GM23338 (cell line): ENCODE results near the gene DCDC2. TPM values are rescaled to one million over a fixed set of nuclear protein-coding genes. Genes with fewer than 3 reads are reported as not detected.
"Not testable (repeated sequence)": the region's sequence is repeated elsewhere in the genome, so short reads cannot be mapped to it uniquely, and the experiment has no call there.

Experiments used
- ATAC-seq: fragments of 200-7000 bp; cut with Tn5 transposase; 3 replicates; pipeline ENCODE4 v1.9.1; 2020
- DNase-seq: peaks from one replicate; pipeline ENCODE4 v3.0.0-alpha.2; 2015; ENCODE audit warnings: low spot score
- H2AFZ ChIP-seq: fragments of 200-600 bp; sonication (generic); 2 replicates; pipeline ENCODE4 v1.8.0; 2016; ENCODE audit warnings: antibody characterized with exemption, mild to moderate bottlenecking, moderate library complexity
- H3F3A ChIP-seq: fragments of 200-600 bp; sonication (generic); replicated peaks from 2 replicates; pipeline ENCODE4 v1.8.0; 2017; ENCODE audit warnings: antibody characterized with exemption, mixed run types, low read depth
- H3K27ac ChIP-seq: fragments of 200-600 bp; sonication (generic); 2 replicates; pipeline ENCODE4 v1.6.1; 2016; ENCODE audit warnings: low read depth
- H3K27me3 ChIP-seq: fragments of 200-600 bp; sonication (generic); 2 replicates; pipeline ENCODE4 v1.8.0; 2016; ENCODE audit warnings: mild to moderate bottlenecking, mixed run types, moderate library complexity; ENCODE audit not compliant: insufficient read depth
- H3K36me3 ChIP-seq: fragments of 200-600 bp; sonication (generic); 2 replicates; pipeline ENCODE4 v1.8.0; 2016; ENCODE audit warnings: mild to moderate bottlenecking; ENCODE audit not compliant: insufficient read depth
- H3K4me1 ChIP-seq: fragments of 200-600 bp; sonication (generic); 2 replicates; pipeline ENCODE4 v1.8.0; 2016; ENCODE audit warnings: mild to moderate bottlenecking, moderate library complexity; ENCODE audit not compliant: insufficient read depth
- H3K4me2 ChIP-seq: fragments of 200-600 bp; sonication (generic); 2 replicates; pipeline ENCODE4 v1.7.1; 2017; ENCODE audit warnings: mixed run types
- H3K4me3 ChIP-seq: fragments of 200-600 bp; sonication (generic); 2 replicates; pipeline ENCODE4 v1.6.1; 2016; ENCODE audit warnings: mixed run types
- H3K79me2 ChIP-seq: fragments of 200-600 bp; sonication (generic); replicated peaks from 2 replicates; pipeline ENCODE4 v1.8.0; 2017; ENCODE audit warnings: mild to moderate bottlenecking; ENCODE audit not compliant: insufficient read depth
- H3K9me2 ChIP-seq: fragments of 200-600 bp; sonication (generic); 2 replicates; pipeline ENCODE4 v1.8.0; 2017; ENCODE audit not compliant: insufficient read depth
- H4K20me1 ChIP-seq: fragments of 200-600 bp; sonication (generic); replicated peaks from 2 replicates; pipeline ENCODE4 v1.8.0; 2017; ENCODE audit warnings: mild to moderate bottlenecking; ENCODE audit not compliant: insufficient read depth
- H3K27ac Mint-ChIP-seq: 2 replicates; pipeline ENCODE4 v1.8.0; 2020; ENCODE audit warnings: inconsistent platforms, mild to moderate bottlenecking, moderate library complexity, mixed read lengths
- H3K27me3 Mint-ChIP-seq: 3 replicates; pipeline ENCODE4 v1.8.0; 2022; ENCODE audit warnings: low read depth, mild to moderate bottlenecking, moderate library complexity, mixed read lengths, inconsistent platforms; ENCODE audit not compliant: insufficient read depth, poor library complexity
- H3K36me3 Mint-ChIP-seq: 3 replicates; pipeline ENCODE4 v1.8.0; 2021; ENCODE audit warnings: low read depth, mild to moderate bottlenecking, inconsistent platforms, moderate library complexity, mixed read lengths
- H3K4me1 Mint-ChIP-seq: 3 replicates; pipeline ENCODE4 v1.8.0; 2020; ENCODE audit warnings: mild to moderate bottlenecking, inconsistent platforms, mixed read lengths
- H3K4me3 Mint-ChIP-seq: 3 replicates; pipeline ENCODE4 v1.8.0; 2021; ENCODE audit warnings: moderate library complexity, mild to moderate bottlenecking, inconsistent platforms, mixed read lengths
- H3K9me3 Mint-ChIP-seq: 3 replicates; pipeline ENCODE4 v1.8.0; 2020; ENCODE audit warnings: moderate library complexity, mild to moderate bottlenecking, inconsistent platforms, mixed read lengths
- EZH2 ChIP-seq: fragments of 200-600 bp; sonication (generic); IDR thresholded peaks from one replicate; pipeline ENCODE4 v1.8.0; 2017; ENCODE audit warnings: antibody characterized with exemption, mild to moderate bottlenecking, low read depth; ENCODE audit not compliant: unreplicated experiment
- ZNF462 ChIP-seq: fragments of 250-450 bp; sonication (Bioruptor Pico); IDR thresholded peaks from 2 replicates; pipeline ENCODE4 v1.5.0; 2020; ENCODE audit warnings: mild to moderate bottlenecking, moderate library complexity
- polyA plus RNA-seq: library from polyadenylated mRNA; unstranded; fragments of >200 nt; fragmentation: Nextera tagmentation; extraction: Ambion mirVana; gene quantifications from 2 replicates; pipeline ENCODE4 v1.2.1, GENCODE V29; 2016
- total RNA-seq: library from RNA; depleted of rRNA; stranded (reverse); fragments of >200 nt; shearing (Covaris generic); gene quantifications from 2 replicates; pipeline ENCODE4 v1.2.3, GENCODE V29; 2014

The DCDC2 gene
- total and polyA plus RNA-seq, 2 experiments from 2014 or later = 0.59 to 0.79 TPM

- TF ChIP-seq ZNF462 = no peak
- TF ChIP-seq EZH2 = no peak
Measured at GRCh38 chr6:24374612-24375011, 16.8 kb upstream of the DCDC2 start (continued).

- not testable (repeated sequence) for H3F3A ChIP-seq, H3K36me3 ChIP-seq, H3K27me3 ChIP-seq, H3K4me1 ChIP-seq, ATAC-seq, H3K9me2 ChIP-seq, H3K4me1 Mint-ChIP-seq, H3K4me2 ChIP-seq, H3K79me2 ChIP-seq, H3K9me3 Mint-ChIP-seq, H3K36me3 Mint-ChIP-seq, H3K4me3 Mint-ChIP-seq, DNase-seq, H3K27ac Mint-ChIP-seq, H2AFZ ChIP-seq, H3K27ac ChIP-seq, H3K4me3 ChIP-seq, H4K20me1 ChIP-seq, H3K27me3 Mint-ChIP-seq
Measured at GRCh38 chr6:24365103-24365633, 7.3 kb upstream of the DCDC2 start.

GRCh38 chr6:24362363-24362762 lies 4.5 kb upstream of the DCDC2 start:
- H3F3A ChIP-seq, ATAC-seq, H3K4me3 ChIP-seq, H3K9me2 ChIP-seq, H3K9me3 Mint-ChIP-seq, H3K36me3 Mint-ChIP-seq, H3K4me3 Mint-ChIP-seq, H3K4me2 ChIP-seq, DNase-seq, H3K36me3 ChIP-seq, H4K20me1 ChIP-seq, H3K79me2 ChIP-seq, H3K4me1 ChIP-seq, H3K27ac ChIP-seq, H3K27ac Mint-ChIP-seq: not testable (repeated sequence)
- peaks cover 14% of the 10 kb centered on the region for H3K4me1 Mint-ChIP-seq
- Histone ChIP-seq H3K27me3 (peaks cover 18% of the 10 kb centered on the region), H2AFZ (peak overlapping the region; percentile 78; the same call in 1 of the 2 replicates)
- H3K27me3 Mint-ChIP-seq = peaks cover 18% of the 10 kb centered on the region
